Measurements from ENCODE around the gene ZNF655.
A peak's percentile ranks its signal among the peaks of the same experiment; 100 is the strongest.

The ZNF655 gene

GRCh38 chr7:99606531-99606930 is 48.1 kb downstream of the ZNF655 start:
- no peak for DNase-seq (ENCODE audit: low read depth in 2 of 2)

GRCh38 chr7:99607548-99607947 is 49.1 kb downstream of the ZNF655 start:
- DNase-seq (ENCODE audit: low read depth in 2 of 2), result no peak

GRCh38 chr7:99614495-99614894 is 56.1 kb downstream of the ZNF655 start:
- DNase-seq (ENCODE audit: low read depth in 2 of 2), result no peak

GRCh38 chr7:99615989-99616358 is 57.5 kb downstream of the ZNF655 start:
- no peak for DNase-seq (ENCODE audit: low read depth in 2 of 2)

DNA sequence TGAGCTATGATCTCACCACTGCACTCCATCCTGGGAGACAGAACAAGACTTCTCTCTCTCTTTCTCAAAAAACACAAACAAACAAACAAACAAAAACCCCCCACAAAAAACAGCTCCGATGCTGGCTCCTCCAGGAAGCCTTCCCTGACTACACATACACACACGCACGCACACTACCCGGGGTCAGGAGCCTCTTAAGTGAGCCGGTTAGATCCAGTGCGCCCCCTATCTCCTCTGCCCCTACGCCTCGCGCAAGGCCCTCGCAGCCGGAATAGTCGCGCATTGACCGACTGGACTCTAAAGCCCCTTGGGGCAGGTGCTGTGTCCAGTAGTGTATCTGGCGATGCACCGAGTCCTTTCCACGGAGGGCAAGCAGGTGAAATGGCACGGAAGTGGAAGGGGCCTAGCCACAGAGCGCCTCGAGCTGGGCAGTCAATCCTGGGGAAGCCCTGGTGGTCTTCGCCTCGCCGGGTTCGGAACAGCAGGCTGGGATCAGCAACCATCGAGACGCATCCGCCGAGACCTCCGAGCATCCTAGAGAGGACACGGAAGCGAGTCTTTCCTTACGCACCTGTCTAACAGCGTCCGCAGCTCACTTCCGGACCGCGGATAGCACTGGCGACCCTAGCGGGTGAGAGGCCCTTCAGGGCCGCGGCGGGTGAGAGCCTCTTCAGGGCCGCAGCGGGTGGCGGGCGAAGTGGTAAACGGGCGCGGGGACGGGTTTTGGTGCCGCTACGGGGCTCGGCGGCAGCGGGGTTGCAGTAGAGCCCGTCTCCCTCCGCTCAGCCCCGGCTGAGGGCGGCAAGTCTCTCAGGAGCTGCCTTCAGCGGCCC is 58.1 kb downstream of the ZNF655 start, which contains the start of gene ZSCAN25:
TSS of gene ZSCAN25 (plus strand) at position 588 of the 833 bp plus-strand sequence. CDS start 2,661 bp downstream, outside the sequence.
- DNase-seq (ENCODE audit: low read depth in 2 of 2), result peak; percentile 75 to 78

DNA sequence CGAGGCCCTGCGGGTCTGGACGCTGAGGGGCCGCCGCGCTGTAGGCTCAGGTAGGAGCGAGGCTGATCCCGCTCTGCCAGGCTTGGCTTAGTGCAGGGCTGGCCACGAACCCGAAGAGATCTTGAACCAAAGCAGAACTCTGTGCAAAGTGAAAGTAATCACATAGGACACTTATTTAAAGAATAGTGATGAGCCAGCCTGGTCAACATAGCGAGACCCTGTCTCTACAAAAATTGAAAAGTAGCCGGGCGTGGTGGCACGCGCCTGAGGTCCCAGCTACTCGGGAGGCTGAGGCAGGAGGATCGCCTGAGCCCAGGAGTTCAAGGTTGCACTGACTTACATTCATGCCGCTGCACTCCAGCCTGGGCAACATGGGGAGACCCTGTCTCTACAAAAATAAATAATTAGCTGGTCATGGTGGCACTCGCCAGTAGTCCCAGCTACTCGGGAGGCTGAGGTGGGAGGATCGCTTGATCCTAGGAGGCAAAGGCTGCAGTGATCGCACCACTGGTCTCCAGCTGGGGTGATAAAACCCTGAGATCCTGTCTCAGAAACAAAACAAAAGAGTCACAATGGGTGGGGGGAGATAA is 58.8 kb downstream of the ZNF655 start:
- DNase-seq (ENCODE audit: low read depth in 2 of 2), result no peak

GRCh38 chr7:99618726-99619125 is 60.3 kb downstream of the ZNF655 start:
- no peak for DNase-seq (ENCODE audit: low read depth in 2 of 2)

GRCh38 chr7:99619571-99620130 is 61.2 kb downstream of the ZNF655 start:
- no peak for DNase-seq (ENCODE audit: low read depth in 2 of 2)

GRCh38 chr7:99621271-99621670 is 62.8 kb downstream of the ZNF655 start:
- DNase-seq (ENCODE audit: low read depth in 2 of 2), result no peak

GRCh38 chr7:99622596-99622995 is 64.2 kb downstream of the ZNF655 start:
- DNase-seq (ENCODE audit: low read depth in 2 of 2), result no peak

GRCh38 chr7:99623091-99623693 is 64.8 kb downstream of the ZNF655 start:
- no peak for DNase-seq (ENCODE audit: low read depth in 2 of 2)

- no peak for DNase-seq (ENCODE audit: low read depth in 2 of 2)
These were observed 65.4 kb downstream of the ZNF655 start for GRCh38 chr7:99623702-99624447.

GRCh38 chr7:99624484-99624883 is 66.0 kb downstream of the ZNF655 start:
- peak; percentile 40 to 53 for DNase-seq (ENCODE audit: low read depth in 2 of 2)

DNA sequence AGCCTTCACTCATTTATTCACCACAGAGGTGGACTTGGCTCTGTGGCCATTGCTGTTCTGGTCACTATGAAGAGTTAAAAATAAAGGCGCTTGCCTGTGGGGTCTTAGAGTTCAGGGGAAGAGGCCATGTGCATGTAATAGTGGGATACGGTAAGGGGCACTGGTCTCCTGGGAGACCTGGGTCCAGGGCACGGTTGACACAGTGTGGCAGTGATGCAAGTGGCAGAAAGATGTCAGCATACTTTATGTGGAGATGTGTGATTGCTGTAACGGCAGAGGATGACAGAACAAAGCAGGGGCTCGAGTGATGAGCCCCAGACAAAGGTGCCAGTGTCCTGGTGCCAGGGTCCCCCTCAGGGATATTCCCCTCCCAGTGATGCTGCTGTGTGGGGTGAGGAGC is 66.9 kb downstream of the ZNF655 start:
- no peak for DNase-seq (ENCODE audit: low read depth in 2 of 2)

GRCh38 chr7:99625961-99626360 is 67.5 kb downstream of the ZNF655 start:
- DNase-seq (ENCODE audit: low read depth in 2 of 2), result no peak

All from activated CD4-positive, alpha-beta T cell treated with anti-CD3 and anti-CD28 coated beads for 24 hours (primary cell).